SK-N-MC (cell line): ENCODE measurements around the gene RRM2.

Experiments used
- EZH2 ChIP-seq: fragments of 200-600 bp; sonication (generic); IDR thresholded peaks from one replicate; pipeline ENCODE4 v1.6.1; 2017; ENCODE audit warnings: antibody characterized with exemption
- FOXP2 ChIP-seq: optimal IDR thresholded peaks from 2 replicates; pipeline ENCODE3; 2011; ENCODE audit warnings: mild to moderate bottlenecking, moderate library complexity; ENCODE audit not compliant: insufficient read depth; ENCODE audit errors: extremely low read length, control extremely low read depth
- POLR2AphosphoS5 ChIP-seq: IDR thresholded peaks from 2 replicates; pipeline ENCODE4 v1.6.1; 2012; ENCODE audit warnings: mild to moderate bottlenecking, low read depth, low read length, borderline replicate concordance

GRCh38 chr2:10084223-10084865 is 38.2 kb upstream of the RRM2 start:
- TF ChIP-seq EZH2 (no peak), POLR2AphosphoS5 (no peak), FOXP2 (no peak)
